ENCODE measurements around the gene MAFF. TPM values are rescaled to one million over a fixed set of nuclear protein-coding genes. Genes with fewer than 3 reads are reported as not detected.

Gene MAFF
- total RNA-seq, 1 donor from 2014 or later = 4.5 TPM

GRCh38 chr22:38191055-38191454, 10.7 kb upstream of the MAFF start:
- peaks cover 3% of the 10 kb centered on the region for H3K4me1 Mint-ChIP-seq

GRCh38 chr22:38191731-38192474, 9.9 kb upstream of the MAFF start:
- peaks cover 3% of the 10 kb centered on the region for H3K4me1 Mint-ChIP-seq
- no peak for TF ChIP-seq CTCF (IDR thresholded peaks at IDR 0.05)
- no peak overlapping the region for H3K4me3 Mint-ChIP-seq
- DNase-seq = no peak
- no peak overlapping the region for H3K27ac Mint-ChIP-seq
- CTCF ChIA-PET = no interaction called here
- POLR2A ChIA-PET = interaction anchor here (1.3 kb wide), 1 partner anchor 10 kb away, joined by 6 read pairs; the partner anchor contains the start of gene PLA2G6
- intact Hi-C loops (cut with micrococcal nuclease) = no loop called here
- H3K27me3 Mint-ChIP-seq = peaks cover 22% of the 10 kb centered on the region
- no peaks in the 10 kb centered on the region for H3K36me3 Mint-ChIP-seq (ENCODE audit: low read depth)
- no peaks in the 10 kb centered on the region for H3K9me3 Mint-ChIP-seq
- no peak for ATAC-seq (ENCODE audit: low read depth)

More at GRCh38 chr22:38191055-38191454, 10.7 kb upstream of the MAFF start:
- POLR2A ChIA-PET = no interaction called here
- DNase-seq (no peak), ATAC-seq (ENCODE audit: low read depth) (no peak)
- intact Hi-C loops (cut with micrococcal nuclease) = no loop called here
- CTCF ChIA-PET = interaction anchor here (0.6 kb wide), 1 partner anchor 97 kb away, joined by 5 read pairs; no protein-coding TSS in a partner anchor
- no peaks in the 10 kb centered on the region for H3K36me3 Mint-ChIP-seq (ENCODE audit: low read depth)
- no peaks in the 10 kb centered on the region for H3K9me3 Mint-ChIP-seq
- no peak overlapping the region for H3K27ac Mint-ChIP-seq
- TF ChIP-seq CTCF (IDR thresholded peaks at IDR 0.05) = no peak
- no peak overlapping the region for H3K4me3 Mint-ChIP-seq
- H3K27me3 Mint-ChIP-seq = peaks cover 25% of the 10 kb centered on the region

- CTCF ChIA-PET = no interaction called here
- intact Hi-C loops (cut with micrococcal nuclease) = no loop called here
- peaks cover 22% of the 10 kb centered on the region for H3K27me3 Mint-ChIP-seq
- H3K4me3 Mint-ChIP-seq = no peak overlapping the region
- peaks cover 3% of the 10 kb centered on the region for H3K4me1 Mint-ChIP-seq
- TF ChIP-seq CTCF (IDR thresholded peaks at IDR 0.05) = no peak
- no peaks in the 10 kb centered on the region for H3K36me3 Mint-ChIP-seq (ENCODE audit: low read depth)
- DNase-seq (no peak), ATAC-seq (ENCODE audit: low read depth) (no peak)
- no peak overlapping the region for H3K27ac Mint-ChIP-seq
- no peaks in the 10 kb centered on the region for H3K9me3 Mint-ChIP-seq
- POLR2A ChIA-PET = interaction anchor here (1.3 kb wide), 1 partner anchor 11 kb away, joined by 6 read pairs; the partner anchor contains the start of gene PLA2G6
These were observed 9.3 kb upstream of the MAFF start for GRCh38 chr22:38192475-38192863.

GRCh38 chr22:38193580-38193979, 8.2 kb upstream of the MAFF start:
- TF ChIP-seq CTCF (IDR thresholded peaks at IDR 0.05) = no peak
- ATAC-seq (ENCODE audit: low read depth) = no peak
- H3K9me3 Mint-ChIP-seq = no peaks in the 10 kb centered on the region
- H3K27ac Mint-ChIP-seq = no peak overlapping the region
- H3K4me3 Mint-ChIP-seq = no peak overlapping the region
- CTCF ChIA-PET = no interaction called here
- no peak for DNase-seq
- peaks cover 6% of the 10 kb centered on the region for H3K4me1 Mint-ChIP-seq
- POLR2A ChIA-PET = interaction anchor here (0.7 to 1.3 kb wide), 2 partner anchors 12 to 30 kb away, joined by 3 to 6 read pairs; partner anchors contain the start of gene PLA2G6
- no peaks in the 10 kb centered on the region for H3K36me3 Mint-ChIP-seq (ENCODE audit: low read depth)
- peaks cover 20% of the 10 kb centered on the region for H3K27me3 Mint-ChIP-seq
- intact Hi-C loops (cut with micrococcal nuclease) = no loop called here

GRCh38 chr22:38196791-38197419, 4.9 kb upstream of the MAFF start:
- peaks cover 31% of the 10 kb centered on the region for H3K4me1 Mint-ChIP-seq
- no peak overlapping the region for H3K27ac Mint-ChIP-seq
- H3K27me3 Mint-ChIP-seq = peaks cover 13% of the 10 kb centered on the region
- no peak for TF ChIP-seq CTCF (IDR thresholded peaks at IDR 0.05)
- H3K36me3 Mint-ChIP-seq (ENCODE audit: low read depth) = no peaks in the 10 kb centered on the region
- CTCF ChIA-PET = no interaction called here
- DNase-seq = no peak
- POLR2A ChIA-PET = no interaction called here
- H3K4me3 Mint-ChIP-seq = no peak overlapping the region
- intact Hi-C loops (cut with micrococcal nuclease) = no loop called here
- ATAC-seq (ENCODE audit: low read depth) = no peak
- H3K9me3 Mint-ChIP-seq = no peaks in the 10 kb centered on the region
